Coronary artery (tissue), 2 donors: ENCODE results near the gene TRIM69.
"Not testable (repeated sequence)": the region's sequence is repeated elsewhere in the genome, so short reads cannot be mapped to it uniquely, and the experiment has no call there.

Experiments
- DNase-seq: peaks from one replicate; pipeline ENCODE4 v3.0.0-alpha.2; 2017; ENCODE audit warnings: low spot score
- H3K27ac ChIP-seq, 2 donors: fragments of 200-600 bp; sonication (generic); one replicate each; pipeline ENCODE4 v1.5.1; 2016 to 2019
- H3K4me3 ChIP-seq: fragments of 200-600 bp; sonication (generic); 2 replicates; pipeline ENCODE4 v1.5.1; 2016; ENCODE audit warnings: mild to moderate bottlenecking, moderate library complexity
- TF ChIP-seq, protein P1 (sequence below): fragments of 200-600 bp; sonication (generic); IDR thresholded peaks from one replicate; pipeline ENCODE4 v1.5.1; 2019; ENCODE audit warnings: antibody characterized with exemption

Gene TRIM69

DNA sequence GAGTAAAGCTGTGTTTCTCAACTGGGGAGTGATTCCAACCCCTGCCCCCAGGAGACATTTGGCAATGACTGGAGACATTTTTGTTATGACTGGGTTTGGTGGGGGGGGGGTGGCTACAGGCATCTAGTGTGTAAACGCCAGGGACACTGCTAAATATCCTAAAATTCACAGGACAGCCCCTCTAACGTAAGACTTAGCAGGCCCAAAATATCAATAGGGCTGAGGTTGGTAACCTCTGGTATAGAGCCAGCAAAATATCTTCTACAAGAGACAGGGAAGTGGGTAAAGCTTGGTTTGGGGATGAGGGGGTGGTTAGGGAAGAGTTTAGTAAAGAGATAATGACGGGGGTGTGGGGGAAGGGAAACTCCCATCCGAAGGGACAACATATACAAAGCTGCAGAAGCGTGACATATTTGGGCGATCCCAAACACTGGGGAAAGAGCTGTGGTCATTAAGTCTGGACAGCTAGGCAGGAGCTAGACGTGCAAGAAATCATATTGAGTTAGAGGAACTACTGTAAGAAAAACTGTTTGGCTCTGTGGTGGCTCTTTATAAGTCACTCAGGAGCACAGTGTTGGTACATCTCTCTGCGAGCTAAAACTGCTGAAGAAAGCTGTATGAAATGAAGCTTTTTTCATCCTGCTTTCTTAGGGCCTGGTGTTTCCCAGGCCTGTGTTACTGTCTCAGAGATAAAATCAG lies 697 bp upstream of the TRIM69 start:
- TF ChIP-seq, protein P1, sequence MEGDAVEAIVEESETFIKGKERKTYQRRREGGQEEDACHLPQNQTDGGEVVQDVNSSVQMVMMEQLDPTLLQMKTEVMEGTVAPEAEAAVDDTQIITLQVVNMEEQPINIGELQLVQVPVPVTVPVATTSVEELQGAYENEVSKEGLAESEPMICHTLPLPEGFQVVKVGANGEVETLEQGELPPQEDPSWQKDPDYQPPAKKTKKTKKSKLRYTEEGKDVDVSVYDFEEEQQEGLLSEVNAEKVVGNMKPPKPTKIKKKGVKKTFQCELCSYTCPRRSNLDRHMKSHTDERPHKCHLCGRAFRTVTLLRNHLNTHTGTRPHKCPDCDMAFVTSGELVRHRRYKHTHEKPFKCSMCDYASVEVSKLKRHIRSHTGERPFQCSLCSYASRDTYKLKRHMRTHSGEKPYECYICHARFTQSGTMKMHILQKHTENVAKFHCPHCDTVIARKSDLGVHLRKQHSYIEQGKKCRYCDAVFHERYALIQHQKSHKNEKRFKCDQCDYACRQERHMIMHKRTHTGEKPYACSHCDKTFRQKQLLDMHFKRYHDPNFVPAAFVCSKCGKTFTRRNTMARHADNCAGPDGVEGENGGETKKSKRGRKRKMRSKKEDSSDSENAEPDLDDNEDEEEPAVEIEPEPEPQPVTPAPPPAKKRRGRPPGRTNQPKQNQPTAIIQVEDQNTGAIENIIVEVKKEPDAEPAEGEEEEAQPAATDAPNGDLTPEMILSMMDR, result no peak
- Histone ChIP-seq H3K27ac (peak overlapping the region; percentile 17 to 81), H3K4me3 (peak overlapping the region; percentile 37)
- DNase-seq, result no peak

DNA sequence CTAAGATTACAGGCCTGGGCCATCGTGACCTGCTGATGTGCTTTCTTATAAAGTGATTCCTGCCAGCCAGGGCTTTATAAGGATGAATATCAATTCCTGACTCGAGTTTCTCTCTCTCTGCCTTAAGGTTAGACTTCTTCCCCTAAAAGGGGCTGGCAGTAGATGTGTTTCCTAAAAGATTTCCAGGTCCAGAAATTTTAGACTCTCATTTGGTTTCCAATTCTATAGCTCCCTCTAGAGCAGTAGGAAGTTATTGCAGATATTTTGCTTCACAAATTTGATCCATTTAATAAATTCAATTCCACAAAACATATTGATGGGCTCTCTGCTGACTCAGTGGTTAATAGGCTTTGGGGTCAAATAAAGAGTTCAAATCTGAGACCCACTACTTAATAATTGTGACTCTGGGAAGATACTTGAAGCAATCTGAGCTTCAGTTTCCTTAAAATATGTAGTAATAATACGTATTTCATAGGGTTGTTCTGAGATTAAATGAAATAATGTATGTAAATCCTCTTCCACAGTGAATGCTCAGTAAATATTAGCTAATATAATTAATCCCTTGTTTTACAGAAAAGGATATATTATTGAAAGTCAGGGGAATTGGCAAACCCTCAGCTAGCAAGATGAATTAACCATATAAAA lies 2.1 kb downstream of the TRIM69 start:
- no peak overlapping the region for H3K27ac ChIP-seq
- no peak for DNase-seq

DNA sequence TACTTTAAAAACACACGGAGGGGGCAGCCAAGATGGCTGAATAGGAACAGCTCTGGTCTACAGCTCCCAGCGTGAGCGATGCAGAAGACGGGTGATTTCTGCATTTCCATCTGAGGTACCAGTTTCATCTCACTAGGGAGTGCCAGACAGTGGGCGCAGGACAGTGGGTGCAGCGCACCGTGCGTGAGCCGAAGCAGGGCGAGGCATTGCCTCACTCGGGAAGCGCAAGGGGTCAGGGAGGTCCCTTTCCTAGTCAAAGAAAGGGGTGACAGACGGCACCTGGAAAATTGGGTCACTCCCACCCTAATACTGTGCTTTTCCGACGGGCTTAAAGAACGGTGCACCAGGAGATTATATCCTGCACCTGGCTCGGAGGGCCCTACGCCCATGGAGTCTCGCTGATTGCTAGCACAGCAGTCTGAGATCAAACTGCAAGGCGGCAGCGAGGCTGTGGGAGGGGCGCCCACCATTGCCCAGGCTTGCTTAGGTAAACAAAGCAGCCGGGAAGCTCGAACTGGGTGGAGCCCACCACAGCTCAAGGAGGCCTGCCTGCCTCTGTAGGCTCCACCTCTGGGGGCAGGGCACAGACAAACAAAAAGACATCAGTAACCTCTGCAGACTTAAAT lies 3.0 kb downstream of the TRIM69 start:
- DNase-seq, H3K4me3 ChIP-seq, H3K27ac ChIP-seq: not testable (repeated sequence)

More for the DNA sequence above, 2.1 kb downstream of the TRIM69 start:
- no peak overlapping the region for H3K4me3 ChIP-seq
- TF ChIP-seq, protein P1, result peak; percentile 56

DNA sequence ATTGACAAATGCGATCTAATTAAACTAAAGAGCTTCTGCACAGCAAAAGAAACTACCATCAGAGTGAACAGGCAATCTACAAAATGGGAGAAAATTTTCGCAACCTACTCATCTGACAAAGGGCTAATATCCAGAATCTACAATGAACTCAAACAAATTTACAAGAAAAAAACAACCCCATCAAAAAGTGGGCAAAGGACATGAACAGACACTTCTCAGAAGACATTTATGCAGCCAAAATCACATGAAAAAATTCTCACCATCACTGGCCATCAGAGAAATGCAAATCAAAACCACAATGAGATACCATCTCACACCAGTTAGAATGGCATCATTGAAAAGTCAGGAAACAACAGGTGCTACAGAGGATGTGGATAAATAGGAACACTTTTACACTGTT lies 7.1 kb downstream of the TRIM69 start:
- H3K27ac ChIP-seq, H3K4me3 ChIP-seq, DNase-seq: not testable (repeated sequence)

DNA sequence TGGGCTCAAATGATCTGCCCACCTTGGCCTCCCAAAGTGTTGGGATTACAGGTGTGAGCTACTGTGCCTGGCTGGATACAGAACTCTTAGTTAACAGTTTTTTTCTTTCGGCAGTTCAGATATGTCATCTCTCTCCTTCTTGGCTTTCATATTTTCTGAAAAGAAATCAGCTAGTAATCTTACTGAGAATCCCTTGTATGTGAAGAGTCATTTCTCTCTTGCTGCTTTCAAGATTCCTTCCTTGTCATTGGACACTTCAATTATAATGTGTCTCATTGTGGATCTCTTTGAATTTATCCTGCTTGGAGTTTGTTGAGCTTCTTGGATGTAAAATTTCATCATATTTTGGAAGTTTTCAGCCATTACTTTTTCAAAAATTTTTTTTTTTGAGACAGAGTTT lies 17.0 kb downstream of the TRIM69 start:
- H3K27ac ChIP-seq, result no peak overlapping the region
- H3K4me3 ChIP-seq, result no peak overlapping the region
- DNase-seq, result no peak
- TF ChIP-seq, protein P1, result no peak

DNA sequence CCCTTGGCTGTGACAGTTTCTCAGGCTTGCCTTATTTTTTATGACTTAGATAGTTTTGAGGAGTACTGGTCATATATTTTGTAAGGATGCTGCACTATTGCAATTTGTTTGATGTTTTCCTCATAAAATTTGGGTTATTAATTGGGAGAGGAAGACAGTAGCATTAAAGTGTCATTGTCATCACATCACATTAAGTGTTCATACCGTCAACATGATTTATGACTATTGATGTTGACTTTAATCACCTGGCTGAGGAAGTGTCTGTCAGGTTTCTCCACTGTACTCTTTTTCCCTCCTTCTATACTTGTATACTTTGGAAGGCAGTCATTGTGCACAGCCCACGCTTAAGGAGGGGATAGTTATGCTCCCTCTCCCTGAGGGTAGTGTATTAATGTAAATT lies 26.9 kb downstream of the TRIM69 start:
- Histone ChIP-seq H3K4me3 (no peak overlapping the region), H3K27ac (no peak overlapping the region)
- DNase-seq, result no peak
- TF ChIP-seq, protein P1, result no peak

DNA sequence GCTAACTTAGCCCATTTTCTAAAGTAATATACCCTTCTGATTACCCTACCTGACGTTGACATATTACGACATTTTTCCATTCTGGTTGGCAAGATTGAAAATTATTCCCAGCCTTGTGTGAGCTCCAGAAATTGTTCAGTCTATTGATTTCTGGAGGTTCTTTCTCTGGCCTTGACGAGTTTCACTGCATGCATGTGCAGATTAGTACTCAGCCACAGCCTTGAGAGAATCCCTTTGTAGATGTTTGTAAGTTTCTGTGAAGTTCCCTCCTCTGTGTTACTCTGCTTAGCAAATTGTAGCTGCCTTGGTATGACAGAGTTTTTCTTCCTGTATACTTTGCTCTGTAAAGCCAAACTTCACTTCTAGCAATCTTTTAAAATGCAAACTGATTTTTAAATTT lies 27.5 kb downstream of the TRIM69 start:
- TF ChIP-seq, protein P1, result no peak
- H3K27ac ChIP-seq, result no peak overlapping the region
- H3K4me3 ChIP-seq, result no peak overlapping the region
- DNase-seq, result no peak

DNA sequence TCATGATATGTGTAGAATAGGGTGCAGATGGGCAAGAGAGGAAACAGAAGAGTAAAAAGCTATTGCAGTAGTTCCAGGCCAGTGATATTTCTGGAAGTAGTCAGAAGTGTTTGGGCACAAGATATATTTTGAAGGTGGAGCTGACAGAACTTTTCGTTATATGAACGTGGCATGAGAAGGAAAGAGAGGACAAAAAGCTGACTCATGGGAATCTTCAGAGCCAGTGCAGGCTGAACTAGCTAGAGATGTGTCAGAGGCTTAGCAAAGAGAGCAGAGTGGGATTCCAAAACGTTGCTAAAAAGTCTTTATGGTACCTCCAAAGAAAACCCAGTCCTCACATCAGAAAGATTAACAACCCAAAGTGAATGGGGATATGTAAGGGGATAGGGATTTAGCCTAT lies 28.7 kb downstream of the TRIM69 start:
- TF ChIP-seq, protein P1, result no peak
- no peak overlapping the region for H3K4me3 ChIP-seq
- no peak for DNase-seq
- H3K27ac ChIP-seq, result no peak overlapping the region
